HCT116 (cell line): ENCODE measurements around the gene PRKAR1A. TPM values are rescaled to one million over a fixed set of nuclear protein-coding genes. Genes with fewer than 3 reads are reported as not detected.

Experiments
- ATAC-seq: fragments of 200-7000 bp; cut with Tn5 transposase; 2 replicates; pipeline ENCODE4 v1.9.1; 2020; ENCODE audit warnings: mild to moderate bottlenecking, moderate library complexity
- BruUV-seq: library from RNA; stranded (reverse); fragments of 400-500 nt; replicated peaks from 2 replicates; lab custom pipeline; 2021; lab: Mats Ljungman, UMichigan
- CTCF ChIA-PET: fragments of 300-600 bp; sonication (Branson Sonifier 250); formaldehyde crosslinking; loops from one replicate; lab custom pipeline; 2021; ENCODE audit warnings: antibody characterized with exemption; lab: Charles Lee
- POLR2A ChIA-PET: fragments of 300-600, 350-600 bp; sonication (Branson Sonifier 250); formaldehyde crosslinking; loops from one replicate; lab custom pipeline; 2021; ENCODE audit warnings: antibody characterized with exemption; lab: Charles Lee
- RAD21 ChIA-PET, 2 experiments: fragments of 300-600 bp; sonication (Branson Sonifier 250); formaldehyde crosslinking; loops; one replicate each; lab custom pipeline; 2023; ENCODE audit warnings: low total read pairs in 2 of 2; ENCODE audit not compliant: uncharacterized antibody in 2 of 2, unreplicated experiment in 2 of 2, low non-redundant PET in 1 of 2; lab: Charles Lee
- DNase-seq: peaks from one replicate; pipeline ENCODE4 v3.0.0-alpha.2; 2010; ENCODE audit warnings: low read depth, low spot score
- H2AFZ ChIP-seq: fragments of 200-600 bp; shearing (Covaris generic), sonication (generic); 2 replicates; pipeline ENCODE4 v1.6.1; 2017; ENCODE audit warnings: low read depth, mixed run types, mixed read lengths, antibody characterized with exemption, low read length; ENCODE audit not compliant: poor library complexity, severe bottlenecking
- H3K27ac ChIP-seq: 2 replicates; pipeline ENCODE4 v1.5.1; 2012; ENCODE audit warnings: low read depth, low read length
- H3K27me3 ChIP-seq: fragments of 200-600 bp; sonication (generic); 2 replicates; pipeline ENCODE4 v1.6.1; 2016; ENCODE audit warnings: mixed run types, low read length, mixed read lengths; ENCODE audit not compliant: insufficient read depth
- H3K36me3 ChIP-seq, 2 experiments: fragments of 200-500 bp in 1 of 2; fragments of 200-600 bp in 1 of 2; sonication (Bioruptor generic) in 1 of 2; sonication (generic) in 1 of 2; 2 replicates each; pipeline versions ENCODE4 v1.5.1 to v1.6.1; 2014 to 2016; ENCODE audit warnings: low read length in 2 of 2, inconsistent platforms in 1 of 2, mixed read lengths in 1 of 2, mixed run types in 1 of 2; ENCODE audit not compliant: insufficient read depth in 2 of 2, control insufficient read depth in 1 of 2
- H3K4me1 ChIP-seq, 2 experiments: fragments of 200-600 bp in 1 of 2; sonication (generic) in 1 of 2; 2 replicates each; pipeline versions ENCODE4 v1.5.1 to v1.6.1; 2012 to 2017; ENCODE audit warnings: low read length in 2 of 2, inconsistent platforms in 1 of 2, mild to moderate bottlenecking in 1 of 2, mixed read lengths in 1 of 2, mixed run types in 1 of 2, moderate library complexity in 1 of 2; ENCODE audit not compliant: insufficient read depth in 2 of 2, control insufficient read depth in 1 of 2
- H3K4me2 ChIP-seq: fragments of 200-600 bp; sonication (generic); 2 replicates; pipeline ENCODE4 v1.6.1; 2017; ENCODE audit warnings: mixed run types, low read length, mixed read lengths
- H3K4me3 ChIP-seq, 2 experiments: fragments of 200-600 bp in 1 of 2; sonication (generic) in 1 of 2; replicated peaks in 1 of 2; 2 replicates each; pipeline ENCODE4 v1.5.1; 2011 to 2016; ENCODE audit warnings: low read length in 2 of 2, control low read depth in 1 of 2, low read depth in 1 of 2, mild to moderate bottlenecking in 1 of 2, mixed read lengths in 1 of 2, mixed run types in 1 of 2
- H3K79me2 ChIP-seq: fragments of 200-600 bp; sonication (generic); 2 replicates; pipeline ENCODE4 v1.6.1; 2017; ENCODE audit warnings: mild to moderate bottlenecking, mixed run types, low read length, moderate library complexity, mixed read lengths; ENCODE audit not compliant: insufficient read depth
- H3K9ac ChIP-seq: fragments of 200-600 bp; sonication (generic); 2 replicates; pipeline ENCODE4 v1.6.1; 2016; ENCODE audit warnings: low read length, mixed read lengths
- H3K9me2 ChIP-seq: fragments of 200-600 bp; sonication (generic), shearing (Covaris generic); 2 replicates; pipeline ENCODE4 v1.6.1; 2017; ENCODE audit warnings: mixed run types, mild to moderate bottlenecking, moderate library complexity; ENCODE audit not compliant: insufficient read depth
- H3K9me3 ChIP-seq, 2 experiments: fragments of 200-500 bp in 1 of 2; fragments of 200-600 bp in 1 of 2; sonication (Bioruptor generic) in 1 of 2; sonication (generic) in 1 of 2; 2 replicates each; pipeline ENCODE4 v1.6.1; 2014 to 2017; ENCODE audit warnings: low read length in 2 of 2, mixed read lengths in 2 of 2, inconsistent platforms in 1 of 2, low read depth in 1 of 2, mild to moderate bottlenecking in 1 of 2, mixed run types in 1 of 2, moderate library complexity in 1 of 2; ENCODE audit not compliant: control insufficient read depth in 1 of 2, insufficient read depth in 1 of 2
- H4K20me1 ChIP-seq: fragments of 200-600 bp; sonication (generic), shearing (Covaris generic); 2 replicates; pipeline ENCODE4 v1.6.1; 2017; ENCODE audit warnings: mixed run types, mild to moderate bottlenecking, moderate library complexity; ENCODE audit not compliant: insufficient read depth
- ATF3 ChIP-seq: IDR thresholded peaks from 2 replicates; pipeline ENCODE4 v1.6.1; 2012
- CTCF ChIP-seq, 3 experiments: fragments of 200-600 bp in 1 of 3; sonication (generic) in 1 of 3; IDR thresholded peaks in 2 of 3; conservative IDR thresholded peaks in 1 of 3; 2 replicates each; pipeline ENCODE4 v1.5.1; 2012 to 2017; ENCODE audit warnings: low read depth in 2 of 3, low read length in 2 of 3, antibody characterized with exemption in 1 of 3, borderline replicate concordance in 1 of 3, control low read depth in 1 of 3, mild to moderate bottlenecking in 1 of 3, mixed read lengths in 1 of 3, mixed run types in 1 of 3, moderate library complexity in 1 of 3; ENCODE audit not compliant: insufficient read depth in 1 of 3
- EZH2 ChIP-seq: fragments of 200-600 bp; sonication (generic); IDR thresholded peaks from 2 replicates; pipeline ENCODE4 v1.6.1; 2017; ENCODE audit warnings: antibody characterized with exemption, mixed run types
- EZH2phosphoT487 ChIP-seq: fragments of 200-600 bp; IDR thresholded peaks from 2 replicates; pipeline ENCODE4 v1.6.1; 2018; ENCODE audit warnings: antibody characterized with exemption, borderline replicate concordance
- FOSL1 ChIP-seq: IDR thresholded peaks from 2 replicates; pipeline ENCODE4 v1.6.1; 2012; ENCODE audit warnings: low read depth
- POLR2AphosphoS5 ChIP-seq: IDR thresholded peaks from 2 replicates; pipeline ENCODE4 v1.6.1; 2011; ENCODE audit warnings: mild to moderate bottlenecking, low read depth, low read length, moderate library complexity
- intact Hi-C: fragments of 100-400 bp; cut with micrococcal nuclease; formaldehyde crosslinking; loops from 2 replicates; pipeline ENCODE4 v1.10.0; 2022
- total RNA-seq: library from RNA; stranded (reverse); gene quantifications from one replicate; pipeline ENCODE4 v1.2.1, GENCODE V29; 2021; ENCODE audit not compliant: unreplicated experiment
- TF ChIP-seq, protein P1 (sequence below): IDR thresholded peaks from 2 replicates; pipeline ENCODE4 v1.6.1; 2012

PRKAR1A gene
- total RNA-seq, 1 experiment from 2014 or later: 295 TPM

GRCh38 chr17:68532826-68533225, 20.6 kb downstream of the PRKAR1A start:
- peaks cover 52 to 69% of the 10 kb centered on the region in 2 experiments for H3K36me3 ChIP-seq
- H3K4me3 ChIP-seq: no peak overlapping the region
- H3K4me1 ChIP-seq: no peaks in the 10 kb centered on the region
- H3K4me2 ChIP-seq: no peak overlapping the region
- intact Hi-C loops: loop anchor here (10.0 kb wide), 1 partner anchor 712 kb away; no protein-coding TSS in a partner anchor
- POLR2A ChIA-PET: no interaction called here
- no peak overlapping the region for H2AFZ ChIP-seq
- peaks cover 4% of the 10 kb centered on the region; the same call in 1 of the 2 replicates for H4K20me1 ChIP-seq
- no peaks in the 10 kb centered on the region for H3K9me2 ChIP-seq
- H3K9me3 ChIP-seq: no peaks in the 10 kb centered on the region
- no peaks in the 10 kb centered on the region for H3K79me2 ChIP-seq
- no peaks in the 10 kb centered on the region for H3K27me3 ChIP-seq
- ATAC-seq: no peak
- TF ChIP-seq POLR2AphosphoS5 (no peak), FOSL1 (no peak), CTCF (IDR thresholded peaks at IDR 0.05 in 2 of 3, conservative IDR thresholded peaks at IDR 0.05 in 1 of 3; ENCODE audit: borderline replicate concordance in 1 of 3, insufficient read depth in 1 of 3, low read depth in 2 of 3, low read length in 2 of 3) (no peak), EZH2 (no peak), ATF3 (no peak), EZH2phosphoT487 (no peak)
- TF ChIP-seq, protein P1, sequence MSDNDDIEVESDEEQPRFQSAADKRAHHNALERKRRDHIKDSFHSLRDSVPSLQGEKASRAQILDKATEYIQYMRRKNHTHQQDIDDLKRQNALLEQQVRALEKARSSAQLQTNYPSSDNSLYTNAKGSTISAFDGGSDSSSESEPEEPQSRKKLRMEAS: no peak
- TF ChIP-seq, all 23 proteins: peak for 0
- RAD21 ChIA-PET: no interaction called here
- DNase-seq: no peak
- no TSS peak for BruUV-seq
- no peak overlapping the region for H3K9ac ChIP-seq
- CTCF ChIA-PET: interaction anchor here (3.1 kb wide), 1 partner anchor 81 kb away, joined by 23 read pairs; no protein-coding TSS in a partner anchor
- no peak overlapping the region for H3K27ac ChIP-seq
